Stimulated activated naive CD4-positive, alpha-beta T cell treated with Interleukin-2 at 50 U/mL for 16 hours (primary cell): ENCODE results near the gene DYNC1I1.

ENCODE experiments used
- DNase-seq: peaks from one replicate; lab custom pipeline; 2025; lab: John Stamatoyannopoulos, UW

Gene DYNC1I1

GRCh38 chr7:96085953-96086352 is 313.6 kb downstream of the DYNC1I1 start:
- no peak for DNase-seq

DNA sequence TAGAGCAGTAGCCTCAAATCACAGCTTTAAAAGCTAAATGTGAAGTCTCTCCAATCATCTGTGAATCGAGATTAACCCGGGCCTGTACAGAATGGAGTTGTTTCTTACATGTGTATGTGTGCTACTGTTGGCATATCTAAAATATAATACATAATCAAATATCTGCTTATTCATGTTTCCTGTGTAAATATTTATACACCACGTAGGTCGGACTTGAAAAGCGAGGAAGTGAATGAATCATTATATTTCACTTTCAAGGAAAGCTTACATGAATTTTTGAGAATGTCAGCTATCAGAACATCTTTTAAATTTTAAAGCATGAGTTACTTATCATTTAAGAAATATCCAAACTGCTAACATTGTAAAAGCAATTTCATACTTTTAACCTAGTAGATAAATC is 316.2 kb downstream of the DYNC1I1 start:
- DNase-seq, result no peak

GRCh38 chr7:96089511-96089910 is 317.2 kb downstream of the DYNC1I1 start:
- no peak for DNase-seq

- DNase-seq, result no peak
Observed at GRCh38 chr7:96090756-96091155, 318.4 kb downstream of the DYNC1I1 start.

GRCh38 chr7:96093435-96093834 is 321.1 kb downstream of the DYNC1I1 start:
- DNase-seq, result no peak

DNA sequence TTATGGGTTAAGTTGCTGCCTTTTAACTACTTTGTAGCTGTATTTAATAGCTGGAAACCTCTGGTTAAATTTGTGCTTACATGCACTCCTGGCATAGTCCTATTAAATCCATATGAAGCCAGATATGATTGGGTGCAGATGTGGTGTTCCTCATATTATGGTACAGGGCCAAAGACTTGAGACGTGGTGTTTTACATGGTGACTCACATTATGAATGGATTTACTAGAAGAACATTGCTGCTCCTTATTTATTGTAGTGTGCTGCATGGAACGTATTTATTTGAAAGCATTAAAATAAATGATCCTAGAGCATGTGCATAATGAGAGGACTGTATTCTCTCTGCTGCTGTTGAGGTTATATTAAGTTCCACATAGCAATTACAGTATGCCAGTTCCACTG is 325.5 kb downstream of the DYNC1I1 start:
- DNase-seq, result no peak

DNA sequence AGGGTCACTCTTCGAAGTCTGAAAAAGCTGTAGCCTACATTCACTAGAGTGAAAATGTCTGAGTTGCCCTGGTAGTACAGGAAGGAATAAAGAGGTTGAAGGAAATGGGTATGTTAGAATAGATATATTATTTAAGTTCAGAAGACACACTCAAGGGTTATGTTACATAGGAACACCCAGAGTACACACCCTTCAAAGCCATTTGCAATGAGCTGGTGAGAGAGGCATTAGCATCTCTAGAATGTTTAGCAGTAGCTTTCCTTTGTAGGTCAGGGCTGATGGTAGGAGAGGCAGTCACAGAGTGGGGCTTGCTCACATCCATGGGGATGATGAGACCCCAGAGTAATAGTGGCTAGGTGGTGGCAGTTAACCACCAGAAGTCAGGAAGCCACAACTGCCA is 328.4 kb downstream of the DYNC1I1 start:
- DNase-seq, result no peak

DNA sequence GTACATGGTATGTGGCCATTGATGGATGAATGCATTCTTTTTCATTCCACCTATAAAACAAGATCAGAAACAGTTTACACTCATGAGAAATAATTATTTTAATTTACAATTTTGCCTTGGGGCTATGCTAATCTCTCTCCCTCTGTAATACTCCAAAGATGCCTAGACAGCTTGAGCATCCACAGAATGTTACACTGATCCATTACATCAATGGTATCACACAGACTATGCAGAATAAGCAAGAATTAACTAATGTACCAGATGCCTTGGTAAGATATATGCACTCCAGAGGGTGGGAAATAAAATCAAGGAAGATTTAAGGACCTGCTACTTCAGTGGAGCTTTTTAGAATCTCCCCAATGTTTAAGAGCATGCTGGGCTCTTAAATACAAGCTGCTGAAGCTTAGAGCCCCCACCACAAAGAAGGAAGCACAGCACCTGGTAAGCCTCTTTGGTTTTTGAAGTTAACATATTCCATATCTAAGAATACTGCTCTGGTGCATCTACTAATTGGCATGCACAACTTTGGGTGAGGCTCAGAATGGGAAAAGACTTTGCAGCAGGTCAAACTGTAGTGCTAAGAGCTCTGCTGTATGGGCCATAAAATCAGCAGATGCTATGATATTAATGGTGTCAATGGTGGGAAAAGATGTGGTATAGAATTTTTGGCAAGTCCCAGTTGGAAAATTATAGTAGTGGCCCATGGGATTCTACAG is 329.9 kb downstream of the DYNC1I1 start:
- no peak for DNase-seq

- DNase-seq, result no peak
Observed at GRCh38 chr7:96104984-96105383, 332.6 kb downstream of the DYNC1I1 start.

- DNase-seq, result no peak
Observed at GRCh38 chr7:96111405-96111804, 339.1 kb downstream of the DYNC1I1 start.

- no peak for DNase-seq
Observed at GRCh38 chr7:96114190-96114589, 341.8 kb downstream of the DYNC1I1 start.

DNA sequence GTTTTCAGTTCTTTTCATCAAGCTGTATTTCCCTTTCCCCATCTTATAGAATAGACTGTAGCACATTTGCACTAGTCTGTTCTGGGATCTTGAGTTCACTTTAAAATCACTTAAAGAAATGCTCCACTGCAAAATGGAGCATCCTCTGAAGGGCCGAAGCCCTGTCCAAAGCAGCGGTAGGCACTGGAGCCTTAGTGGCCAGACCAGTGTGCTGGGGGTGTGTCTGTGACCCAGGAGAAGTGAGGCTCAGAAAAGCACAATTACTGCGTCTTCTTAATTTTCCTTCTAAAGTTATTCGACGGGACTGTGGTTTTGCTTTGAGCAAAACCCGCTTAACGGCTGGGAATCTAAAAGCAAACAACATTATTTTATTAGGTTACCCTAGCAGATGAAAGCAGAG is 343.8 kb downstream of the DYNC1I1 start:
- DNase-seq, result no peak

- no peak for DNase-seq
Observed at GRCh38 chr7:96118449-96119001, 346.2 kb downstream of the DYNC1I1 start.

- DNase-seq, result no peak
Observed at GRCh38 chr7:96120445-96121225, 348.3 kb downstream of the DYNC1I1 start.

DNA sequence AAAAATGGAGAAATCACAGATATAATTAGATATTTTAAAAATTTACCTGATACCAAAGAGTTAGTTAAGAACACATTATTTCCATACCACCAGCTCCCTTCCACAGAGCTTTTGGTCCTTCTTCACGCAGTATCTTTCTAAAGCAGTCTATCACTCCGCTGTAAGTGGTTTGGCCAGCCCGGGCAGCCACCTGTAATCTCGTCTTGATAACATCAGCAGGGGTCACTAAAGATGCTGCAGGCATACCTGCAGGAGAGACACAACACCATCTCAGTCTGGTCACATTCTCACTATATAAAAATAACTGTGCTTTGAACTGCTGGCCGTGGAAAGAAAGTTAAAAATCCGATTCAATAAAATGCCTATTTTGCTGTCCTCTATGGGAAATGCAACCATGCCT is 349.4 kb downstream of the DYNC1I1 start:
- no peak for DNase-seq

DNA sequence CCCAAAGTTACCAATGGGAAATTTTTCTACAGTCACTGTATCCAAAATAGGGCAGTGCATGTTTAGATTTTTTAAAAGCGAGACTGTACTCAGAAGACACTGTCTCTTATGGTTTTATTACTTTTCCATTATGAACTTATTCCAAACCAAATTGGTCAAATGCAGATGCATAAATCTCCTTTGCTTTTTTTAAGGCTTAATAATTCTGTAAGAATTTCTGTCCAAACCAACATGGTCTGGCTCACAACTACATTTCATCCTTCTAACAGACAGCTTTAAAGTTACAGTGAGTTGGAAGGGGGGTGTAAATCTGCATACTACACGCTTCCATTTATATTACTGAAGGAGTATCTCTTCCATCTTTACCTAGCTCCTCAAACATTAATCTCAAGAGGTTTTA is 350.4 kb downstream of the DYNC1I1 start:
- DNase-seq, result no peak

DNA sequence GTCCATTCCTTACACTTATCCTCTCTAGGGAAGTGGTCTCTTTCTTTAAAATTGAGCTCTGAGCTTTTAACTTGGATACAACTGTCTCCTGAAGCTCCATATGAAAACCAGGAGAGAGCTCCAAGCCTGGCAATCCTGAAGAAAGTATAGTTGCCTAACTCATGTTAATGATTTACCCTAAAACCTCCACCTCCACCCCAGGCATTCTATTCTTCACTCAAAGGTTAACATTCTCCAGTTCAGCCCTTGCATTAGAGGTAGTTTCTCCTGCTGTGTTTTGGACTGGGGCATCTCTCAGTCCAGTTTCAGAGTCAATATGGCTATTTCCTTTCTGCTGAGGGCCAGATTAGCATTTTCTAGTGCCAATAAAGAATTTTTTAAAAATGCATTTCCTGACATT is 354.0 kb downstream of the DYNC1I1 start:
- DNase-seq, result no peak

GRCh38 chr7:96127746-96128145 is 355.4 kb downstream of the DYNC1I1 start:
- no peak for DNase-seq

DNA sequence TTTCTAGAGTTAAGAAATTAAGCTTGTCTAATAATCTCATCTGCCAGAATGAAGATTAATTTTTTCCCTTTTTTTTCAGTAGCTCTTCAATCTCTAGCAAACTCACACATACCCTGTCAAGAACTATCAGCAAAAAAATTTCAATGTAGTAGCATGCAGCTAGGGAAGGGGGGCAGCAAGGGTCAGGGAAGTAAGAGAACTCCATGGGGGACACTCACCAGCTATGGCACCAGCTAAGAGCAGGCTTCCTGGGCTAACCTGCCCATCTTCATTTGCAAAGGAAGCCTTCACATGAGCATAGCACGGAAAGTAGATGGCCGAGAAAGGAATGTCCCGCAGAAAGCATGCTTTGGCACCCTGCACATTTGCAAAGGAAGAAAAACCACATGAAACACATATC is 359.2 kb downstream of the DYNC1I1 start:
- DNase-seq, result no peak

DNA sequence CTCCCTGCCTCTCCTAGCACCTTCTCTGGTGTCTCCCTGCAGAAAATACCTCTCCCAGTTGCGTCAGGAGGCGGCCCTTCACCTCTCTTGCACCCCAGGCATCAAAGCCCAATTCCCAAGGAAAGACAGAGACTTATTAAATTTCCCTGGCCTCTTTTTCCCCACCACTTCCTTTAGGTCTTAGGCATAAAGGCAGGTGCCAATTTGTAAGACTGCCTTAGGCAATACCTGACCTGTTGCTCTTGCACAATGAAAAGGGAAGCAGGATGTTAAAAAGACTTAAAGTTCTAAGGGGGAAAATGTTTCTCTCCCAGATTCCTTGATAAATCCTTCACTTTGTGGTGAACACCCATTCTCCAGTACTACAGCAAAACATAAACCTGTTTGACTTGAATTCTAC is 362.9 kb downstream of the DYNC1I1 start:
- no peak for DNase-seq

DNA sequence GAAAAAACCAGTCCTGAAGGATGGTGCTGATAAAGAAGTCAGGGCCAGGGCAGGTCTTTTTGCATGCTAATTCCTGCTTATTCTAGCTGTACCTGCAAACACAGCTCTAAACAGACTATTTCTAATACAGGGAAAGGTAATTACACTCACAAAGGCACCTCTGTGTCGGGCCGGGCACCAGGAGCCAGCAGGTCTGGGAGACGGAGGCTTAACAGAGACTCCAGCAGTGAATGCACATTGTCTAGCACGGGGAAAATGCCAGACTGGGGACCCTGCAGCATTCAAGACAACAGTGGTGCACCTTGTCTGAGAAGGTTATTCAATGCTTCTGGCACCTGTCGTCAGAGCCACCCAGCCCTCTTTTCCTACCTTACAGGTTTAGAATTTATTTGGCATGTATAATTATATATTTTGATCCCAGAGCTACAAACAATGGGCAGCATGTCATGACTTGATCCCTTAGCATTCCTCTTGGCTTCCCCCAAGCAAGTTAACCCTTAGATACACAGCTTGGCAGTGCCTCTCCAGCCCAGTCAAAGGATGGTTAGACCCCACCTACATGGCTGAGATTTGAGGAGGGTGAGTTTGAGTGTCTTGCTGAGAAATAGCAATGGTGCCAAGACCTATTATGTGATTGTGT is 364.4 kb downstream of the DYNC1I1 start:
- no peak for DNase-seq

GRCh38 chr7:96143495-96144259 is 371.3 kb downstream of the DYNC1I1 start:
- no peak for DNase-seq
